ENCODE results near the gene PSMC3IP. TPM values are rescaled to one million over a fixed set of nuclear protein-coding genes. Genes with fewer than 3 reads are reported as not detected.
"Not testable (repeated sequence)": the region's sequence is repeated elsewhere in the genome, so short reads cannot be mapped to it uniquely, and the experiment has no call there.

PSMC3IP gene
- total RNA-seq, 1 donor from 2014 or later, result 26.6 TPM

GRCh38 chr17:42563543-42563942 lies 14.0 kb downstream of the PSMC3IP start:
- intact Hi-C loops (cut with micrococcal nuclease), result loop anchor here (2.0 kb wide), 1 partner anchor 45 kb away; the partner anchor contains the start of genes RETREG3 and TUBG1
- H3K36me3 Mint-ChIP-seq (ENCODE audit: low read depth), result peaks cover 41% of the 10 kb centered on the region
- no peak for DNase-seq (ENCODE audit: low spot score)
- H3K9me3 Mint-ChIP-seq, result no peaks in the 10 kb centered on the region
- H3K4me1 Mint-ChIP-seq (ENCODE audit: low read depth), result peaks cover 28% of the 10 kb centered on the region
- H3K4me3 Mint-ChIP-seq (ENCODE audit: low read depth), result peak overlapping the region; percentile 91
- no peaks in the 10 kb centered on the region for H3K27me3 Mint-ChIP-seq (ENCODE audit: low read depth)
- H3K27ac Mint-ChIP-seq, result peak overlapping the region; percentile 49

GRCh38 chr17:42563143-42563509 lies 14.4 kb downstream of the PSMC3IP start:
- Mint-ChIP-seq H3K4me3 (ENCODE audit: low read depth) (peak overlapping the region; percentile 91), H3K9me3 (no peaks in the 10 kb centered on the region), H3K27me3 (ENCODE audit: low read depth) (no peaks in the 10 kb centered on the region), H3K4me1 (ENCODE audit: low read depth) (peaks cover 25% of the 10 kb centered on the region), H3K36me3 (ENCODE audit: low read depth) (peaks cover 40% of the 10 kb centered on the region), H3K27ac (peak overlapping the region; percentile 17)
- no peak for DNase-seq (ENCODE audit: low spot score)
- intact Hi-C loops (cut with micrococcal nuclease), result loop anchor here (2.0 kb wide), 1 partner anchor 46 kb away; the partner anchor contains the start of genes RETREG3 and TUBG1

- peak overlapping the region; percentile 93 for H3K27ac Mint-ChIP-seq
- H3K36me3 Mint-ChIP-seq (ENCODE audit: low read depth), result peaks cover 36% of the 10 kb centered on the region
- DNase-seq (ENCODE audit: low spot score), result no peak
- intact Hi-C loops (cut with micrococcal nuclease), result loop anchor here (2.0 kb wide), 1 partner anchor 46 kb away; the partner anchor contains the start of genes RETREG3 and TUBG1
- H3K4me3 Mint-ChIP-seq (ENCODE audit: low read depth), result peak overlapping the region; percentile 91
- peaks cover 22% of the 10 kb centered on the region for H3K4me1 Mint-ChIP-seq (ENCODE audit: low read depth)
- no peaks in the 10 kb centered on the region for H3K27me3 Mint-ChIP-seq (ENCODE audit: low read depth)
- H3K9me3 Mint-ChIP-seq, result no peaks in the 10 kb centered on the region
Measured at GRCh38 chr17:42562388-42563142, 15.0 kb downstream of the PSMC3IP start.

GRCh38 chr17:42561897-42562387 lies 15.6 kb downstream of the PSMC3IP start, which contains the start of gene COASY:
TSS of gene COASY (plus strand) at chr17:42562148. CDS start at chr17:42562623, 475 bp downstream.
- DNase-seq (ENCODE audit: low spot score), result peak; percentile 91

GRCh38 chr17:42560246-42560645 lies 17.3 kb downstream of the PSMC3IP start:
- Mint-ChIP-seq H3K27me3 (ENCODE audit: low read depth) (no peaks in the 10 kb centered on the region), H3K9me3 (no peaks in the 10 kb centered on the region), H3K4me3 (ENCODE audit: low read depth) (no peak overlapping the region), H3K27ac (no peak overlapping the region), H3K36me3 (ENCODE audit: low read depth) (peaks cover 26% of the 10 kb centered on the region), H3K4me1 (ENCODE audit: low read depth) (peaks cover 26% of the 10 kb centered on the region)
- DNase-seq (ENCODE audit: low spot score), result no peak
- intact Hi-C loops (cut with micrococcal nuclease), result no loop called here

More at GRCh38 chr17:42561897-42562387, 15.6 kb downstream of the PSMC3IP start, which contains the start of gene COASY:
- H3K27me3 Mint-ChIP-seq (ENCODE audit: low read depth), result no peaks in the 10 kb centered on the region
- H3K36me3 Mint-ChIP-seq (ENCODE audit: low read depth), result peaks cover 35% of the 10 kb centered on the region
- peak within 1 kb of the TSS; percentile 93 for H3K27ac Mint-ChIP-seq
- no peaks in the 10 kb centered on the region for H3K9me3 Mint-ChIP-seq
- intact Hi-C loops (cut with micrococcal nuclease), result loop anchor here (2.0 kb wide), 1 partner anchor 47 kb away; the partner anchor contains the start of genes RETREG3 and TUBG1
- H3K4me3 Mint-ChIP-seq (ENCODE audit: low read depth), result peak within 1 kb of the TSS; percentile 91
- H3K4me1 Mint-ChIP-seq (ENCODE audit: low read depth), result peaks cover 23% of the 10 kb centered on the region

GRCh38 chr17:42559075-42559474 lies 18.5 kb downstream of the PSMC3IP start:
- no peak overlapping the region for H3K27ac Mint-ChIP-seq

GRCh38 chr17:42555961-42556617 lies 21.4 kb downstream of the PSMC3IP start:
- DNase-seq (ENCODE audit: low spot score); intact Hi-C loops (cut with micrococcal nuclease); H3K27ac Mint-ChIP-seq: not testable (repeated sequence)

More at GRCh38 chr17:42559075-42559474, 18.5 kb downstream of the PSMC3IP start:
- no peaks in the 10 kb centered on the region for H3K27me3 Mint-ChIP-seq (ENCODE audit: low read depth)
- no peak for DNase-seq (ENCODE audit: low spot score)
- peaks cover 26% of the 10 kb centered on the region for H3K4me1 Mint-ChIP-seq (ENCODE audit: low read depth)
- H3K36me3 Mint-ChIP-seq (ENCODE audit: low read depth), result peaks cover 17% of the 10 kb centered on the region
- no peaks in the 10 kb centered on the region for H3K9me3 Mint-ChIP-seq
- intact Hi-C loops (cut with micrococcal nuclease), result no loop called here
- no peak overlapping the region for H3K4me3 Mint-ChIP-seq (ENCODE audit: low read depth)

GRCh38 chr17:42555122-42555622 lies 22.4 kb downstream of the PSMC3IP start:
- H3K9me3 Mint-ChIP-seq, result no peaks in the 10 kb centered on the region
- no peak for DNase-seq (ENCODE audit: low spot score)
- H3K4me1 Mint-ChIP-seq (ENCODE audit: low read depth), result peaks cover 13% of the 10 kb centered on the region
- intact Hi-C loops (cut with micrococcal nuclease), result no loop called here
- peaks cover 7% of the 10 kb centered on the region for H3K36me3 Mint-ChIP-seq (ENCODE audit: low read depth)
- peak overlapping the region; percentile 91 for H3K27ac Mint-ChIP-seq
- H3K27me3 Mint-ChIP-seq (ENCODE audit: low read depth), result no peaks in the 10 kb centered on the region
- peak overlapping the region; percentile 93 for H3K4me3 Mint-ChIP-seq (ENCODE audit: low read depth)

More at GRCh38 chr17:42555961-42556617, 21.4 kb downstream of the PSMC3IP start:
- Mint-ChIP-seq H3K4me1 (ENCODE audit: low read depth) (peaks cover 11% of the 10 kb centered on the region), H3K4me3 (ENCODE audit: low read depth) (peak overlapping the region; percentile 93)
- not testable (repeated sequence) for H3K36me3 Mint-ChIP-seq (ENCODE audit: low read depth); H3K27me3 Mint-ChIP-seq (ENCODE audit: low read depth); H3K9me3 Mint-ChIP-seq

GRCh38 chr17:42554250-42555121 lies 23.0 kb downstream of the PSMC3IP start:
- H3K9me3 Mint-ChIP-seq, result no peaks in the 10 kb centered on the region
- H3K27me3 Mint-ChIP-seq (ENCODE audit: low read depth), result no peaks in the 10 kb centered on the region

GRCh38 chr17:42553866-42554249 lies 23.7 kb downstream of the PSMC3IP start:
- Mint-ChIP-seq H3K4me3 (ENCODE audit: low read depth) (peak overlapping the region; percentile 93), H3K27ac (peak overlapping the region; percentile 91), H3K9me3 (no peaks in the 10 kb centered on the region), H3K36me3 (ENCODE audit: low read depth) (peaks cover 7% of the 10 kb centered on the region), H3K27me3 (ENCODE audit: low read depth) (no peaks in the 10 kb centered on the region), H3K4me1 (ENCODE audit: low read depth) (peaks cover 17% of the 10 kb centered on the region)
- no peak for DNase-seq (ENCODE audit: low spot score)
- intact Hi-C loops (cut with micrococcal nuclease), result no loop called here

More at GRCh38 chr17:42554250-42555121, 23.0 kb downstream of the PSMC3IP start:
- peaks cover 13% of the 10 kb centered on the region for H3K4me1 Mint-ChIP-seq (ENCODE audit: low read depth)
- peak overlapping the region; percentile 93 for H3K4me3 Mint-ChIP-seq (ENCODE audit: low read depth)
- DNase-seq (ENCODE audit: low spot score), result peak; percentile 77
- intact Hi-C loops (cut with micrococcal nuclease), result no loop called here
- H3K36me3 Mint-ChIP-seq (ENCODE audit: low read depth), result peaks cover 7% of the 10 kb centered on the region
- H3K27ac Mint-ChIP-seq, result peak overlapping the region; percentile 91

GRCh38 chr17:42553161-42553818 lies 24.2 kb downstream of the PSMC3IP start:
- no peak for DNase-seq (ENCODE audit: low spot score)
- H3K4me1 Mint-ChIP-seq (ENCODE audit: low read depth), result peaks cover 20% of the 10 kb centered on the region
- H3K36me3 Mint-ChIP-seq (ENCODE audit: low read depth), result peaks cover 7% of the 10 kb centered on the region
- peak overlapping the region; percentile 93 for H3K4me3 Mint-ChIP-seq (ENCODE audit: low read depth)
- no peaks in the 10 kb centered on the region for H3K27me3 Mint-ChIP-seq (ENCODE audit: low read depth)
- intact Hi-C loops (cut with micrococcal nuclease), result no loop called here
- peak overlapping the region; percentile 46 for H3K27ac Mint-ChIP-seq
- H3K9me3 Mint-ChIP-seq, result no peaks in the 10 kb centered on the region

All from activated T-helper 2 cell treated with anti-CD3 and anti-CD28 coated beads, Interferon-gamma antibody, Interleukin-2, Interleukin-4, amounts not matched to agents 10 μg/mL and 5 μg/mL and 100 μg/mL, durations not matched to agents 14 hours and 24 hours and 36 hours (primary cell).